Pancreas (tissue), 10 donors: Measurements from ENCODE around the gene TPM1. TPM values are rescaled to one million over a fixed set of nuclear protein-coding genes. Genes with fewer than 3 reads are reported as not detected.

Experiments used
- ATAC-seq, 4 donors: fragments of 200-7000 bp; cut with Tn5 transposase; one replicate each; pipeline versions ENCODE4 v1.8.0 to v1.9.1; 2020; ENCODE audit warnings: mild to moderate bottlenecking in 4 of 4, moderate library complexity in 4 of 4
- DNase-seq, 6 donors: peaks; one replicate each; pipeline ENCODE4 v3.0.0-alpha.2; 2020
- FAIRE-seq: peaks from 2 replicates; lab custom pipeline; 2012; peaks lifted over from hg19 to GRCh38; lab: Jason Lieb, UNC
- H3K27ac ChIP-seq, 4 donors: fragments of 200-600 bp; sonication (generic); 1 replicate in 3 of 4; 2 replicates in 1 of 4; pipeline versions ENCODE4 v1.5.0 to v1.8.0; 2020
- H3K27me3 ChIP-seq, 4 donors: fragments of 200-600 bp; one replicate each; pipeline ENCODE4 v1.8.0; 2021
- H3K36me3 ChIP-seq, 3 donors: fragments of 200-600 bp; sonication (generic) in 1 of 3; one replicate each; pipeline versions ENCODE4 v1.5.0 to v1.8.0; 2020 to 2021
- H3K4me1 ChIP-seq, 3 donors: fragments of 200-600 bp; one replicate each; pipeline ENCODE4 v1.8.0; 2021
- H3K4me3 ChIP-seq, 4 donors: fragments of 200-600 bp; sonication (generic) in 2 of 4; one replicate each; pipeline versions ENCODE4 v1.5.0 to v1.8.0; 2020 to 2021
- H3K9me3 ChIP-seq, 4 donors: fragments of 200-600 bp; one replicate each; pipeline ENCODE4 v1.8.0; 2021
- WGBS, 2 donors: extraction: QIAGEN DNeasy Blood & Tissue Kit; methylation state at CpG; one replicate each; pipeline ENCODE4 v1.1.7; 2013; 5-methylcytosine and 5-hydroxymethylcytosine counted together
- intact Hi-C, 3 donors: fragments of 100-400 bp; cut with DNase I; formaldehyde crosslinking; loops; one replicate each; pipeline versions ENCODE4 v1.11.1 to v1.14.2; 2022
- polyA plus RNA-seq, 2 donors: library from polyadenylated mRNA; stranded (reverse); fragments of 200-250 nt; gene quantifications; one replicate each; pipeline ENCODE4 v1.2.3, GENCODE V29; 2013
- total RNA-seq, 6 donors: library from RNA; stranded (reverse); fragmentation: NEBNext Ultra II Directional in 4 of 6; extraction: Animal tissue kit (Norgen Biotek cat#: 25700) in 4 of 6; gene quantifications; one replicate each; pipeline versions ENCODE4 v1.2.1 to v1.2.4, GENCODE V29; 2021 to 2023
- TF ChIP-seq, protein P1 (sequence below), 4 donors: fragments of 200-600 bp; sonication (generic) in 3 of 4; IDR thresholded peaks; one replicate each; pipeline versions ENCODE4 v1.5.0 to v1.8.0; 2021; ENCODE audit warnings: antibody characterized with exemption in 4 of 4
- donor health status: healthy with polysubstance abuse.
- donor health status: DM: no; HTN: no; CAD: no; lungs with moderate emphysema.
- donor health status: DM: no; HTN: no; CAD: no.
- donor health status: control.
- donor health status: control.
- donor health status: Bipolar disorder and iron deficiency.
- donor health status: DM: yes; HTN: yes; CAD: no.
- donor health status: DM: no; HTN: no; CAD: no.
- donor health status: DM: no; HTN: no; CAD: no.
- donor health status: DM: yes; HTN: yes; CAD: no.

Gene TPM1
- total and polyA plus RNA-seq, 8 donors, result 114 to 482 (median 263) TPM

DNA sequence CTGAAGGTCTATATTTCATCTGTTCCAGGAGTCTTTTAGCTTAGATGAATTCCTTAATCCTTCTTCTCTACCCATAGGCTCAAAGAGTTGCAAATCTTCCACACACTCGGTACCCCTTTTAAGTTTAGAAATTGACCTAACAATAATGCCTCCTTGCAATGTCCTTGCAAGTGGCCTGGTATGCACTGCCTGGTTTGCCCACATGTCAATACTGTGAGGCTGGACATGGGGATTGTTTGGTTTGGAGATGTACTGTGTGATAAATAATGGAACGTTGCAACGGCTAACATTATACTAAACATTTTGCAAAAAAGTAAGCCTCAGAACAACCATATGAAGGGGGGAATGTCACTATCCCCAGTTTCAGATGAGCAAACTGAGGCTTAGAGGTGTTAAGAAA, 22.4 kb upstream of the TPM1 start:
- Histone ChIP-seq H3K36me3 (no peaks in the 10 kb centered on the region), H3K4me3 (no peak overlapping the region), H3K4me1 (peaks cover 0 to 13% (median 0%) of the 10 kb centered on the region in 3 donors), H3K27ac (no peak overlapping the region), H3K27me3 (no peaks in the 10 kb centered on the region), H3K9me3 (no peaks in the 10 kb centered on the region)
- DNase-seq, result no peak
- intact Hi-C loops, result no loop called here
- no peak for FAIRE-seq
- no peak for ATAC-seq
- TF ChIP-seq, protein P1, sequence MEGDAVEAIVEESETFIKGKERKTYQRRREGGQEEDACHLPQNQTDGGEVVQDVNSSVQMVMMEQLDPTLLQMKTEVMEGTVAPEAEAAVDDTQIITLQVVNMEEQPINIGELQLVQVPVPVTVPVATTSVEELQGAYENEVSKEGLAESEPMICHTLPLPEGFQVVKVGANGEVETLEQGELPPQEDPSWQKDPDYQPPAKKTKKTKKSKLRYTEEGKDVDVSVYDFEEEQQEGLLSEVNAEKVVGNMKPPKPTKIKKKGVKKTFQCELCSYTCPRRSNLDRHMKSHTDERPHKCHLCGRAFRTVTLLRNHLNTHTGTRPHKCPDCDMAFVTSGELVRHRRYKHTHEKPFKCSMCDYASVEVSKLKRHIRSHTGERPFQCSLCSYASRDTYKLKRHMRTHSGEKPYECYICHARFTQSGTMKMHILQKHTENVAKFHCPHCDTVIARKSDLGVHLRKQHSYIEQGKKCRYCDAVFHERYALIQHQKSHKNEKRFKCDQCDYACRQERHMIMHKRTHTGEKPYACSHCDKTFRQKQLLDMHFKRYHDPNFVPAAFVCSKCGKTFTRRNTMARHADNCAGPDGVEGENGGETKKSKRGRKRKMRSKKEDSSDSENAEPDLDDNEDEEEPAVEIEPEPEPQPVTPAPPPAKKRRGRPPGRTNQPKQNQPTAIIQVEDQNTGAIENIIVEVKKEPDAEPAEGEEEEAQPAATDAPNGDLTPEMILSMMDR (IDR thresholded peaks at IDR 0.05), result no peak
- WGBS, 2 donors, result 23 to 37% methylated on average over 3 of the region's 3 CpGs

DNA sequence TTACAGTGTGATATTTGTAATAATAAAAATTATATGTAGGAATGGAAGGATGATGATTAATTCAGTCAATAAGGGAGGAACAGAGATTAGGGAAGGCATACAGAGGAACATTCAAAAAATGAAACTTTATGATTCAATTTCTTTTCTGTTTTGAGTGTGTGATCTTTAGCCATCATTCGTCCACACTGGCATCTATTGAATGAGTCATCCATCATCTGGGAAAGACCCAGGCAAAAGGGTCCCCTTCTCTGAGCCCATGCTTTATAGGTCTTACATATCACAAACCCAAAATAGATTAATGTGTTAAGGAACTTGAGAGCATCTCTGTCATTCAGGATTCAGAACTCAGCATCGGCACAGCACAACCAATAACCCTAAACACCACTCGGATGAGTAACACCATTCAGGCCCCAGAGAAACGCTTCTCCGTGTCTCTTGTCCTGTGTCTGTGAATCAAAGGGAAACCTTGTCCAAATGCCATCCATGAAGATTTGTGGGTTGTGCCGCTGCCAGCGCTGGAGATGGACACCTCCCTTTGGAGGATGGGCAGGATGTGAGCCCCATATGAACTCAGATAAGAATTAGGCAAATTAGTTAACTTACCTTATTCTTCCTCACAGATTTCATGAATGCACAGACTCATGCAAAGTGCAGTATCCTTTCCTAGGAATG, 21.7 kb upstream of the TPM1 start:
- DNase-seq, result no peak
- TF ChIP-seq, protein P1 (IDR thresholded peaks at IDR 0.05), result no peak
- no peak overlapping the region for H3K4me3 ChIP-seq
- intact Hi-C loops, result no loop called here
- H3K27me3 ChIP-seq, result no peaks in the 10 kb centered on the region
- H3K27ac ChIP-seq, result no peak overlapping the region
- no peak for FAIRE-seq
- H3K9me3 ChIP-seq, result no peaks in the 10 kb centered on the region
- no peaks in the 10 kb centered on the region for H3K36me3 ChIP-seq
- no peak for ATAC-seq
- H3K4me1 ChIP-seq, result peaks cover 0 to 11% (median 0%) of the 10 kb centered on the region in 3 donors
- 89 to 95% methylated on average over 7 of the region's 7 CpGs for WGBS, 2 donors

DNA sequence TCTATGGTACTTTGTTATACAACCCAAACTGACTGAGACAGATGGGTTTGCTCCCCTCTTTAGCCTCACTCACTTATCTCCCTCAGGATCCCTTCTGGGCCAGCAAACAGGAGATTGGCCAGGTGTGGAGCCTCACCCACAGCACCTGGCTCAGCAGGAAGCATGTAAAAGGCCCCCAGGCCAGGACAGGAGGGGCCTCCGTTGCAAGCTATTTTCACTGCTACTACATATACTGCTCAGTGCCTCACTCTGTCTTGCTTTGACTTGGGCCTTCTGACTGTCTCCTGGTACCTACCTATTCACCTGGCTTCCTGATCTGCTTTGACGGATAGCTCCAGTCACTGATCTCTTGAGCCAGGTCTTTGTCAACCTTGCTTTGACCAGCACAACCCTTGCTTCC, 20.4 kb upstream of the TPM1 start:
- Histone ChIP-seq H3K27ac (no peak overlapping the region), H3K9me3 (no peaks in the 10 kb centered on the region), H3K4me3 (no peak overlapping the region), H3K27me3 (no peaks in the 10 kb centered on the region), H3K4me1 (peaks cover 0 to 6% (median 0%) of the 10 kb centered on the region in 3 donors), H3K36me3 (no peaks in the 10 kb centered on the region)
- no peak for ATAC-seq
- WGBS, 2 donors, result 92% methylated on average over 2 of the region's 2 CpGs
- TF ChIP-seq, protein P1 (IDR thresholded peaks at IDR 0.05), result no peak
- no peak for FAIRE-seq
- intact Hi-C loops, result no loop called here
- DNase-seq, result no peak

DNA sequence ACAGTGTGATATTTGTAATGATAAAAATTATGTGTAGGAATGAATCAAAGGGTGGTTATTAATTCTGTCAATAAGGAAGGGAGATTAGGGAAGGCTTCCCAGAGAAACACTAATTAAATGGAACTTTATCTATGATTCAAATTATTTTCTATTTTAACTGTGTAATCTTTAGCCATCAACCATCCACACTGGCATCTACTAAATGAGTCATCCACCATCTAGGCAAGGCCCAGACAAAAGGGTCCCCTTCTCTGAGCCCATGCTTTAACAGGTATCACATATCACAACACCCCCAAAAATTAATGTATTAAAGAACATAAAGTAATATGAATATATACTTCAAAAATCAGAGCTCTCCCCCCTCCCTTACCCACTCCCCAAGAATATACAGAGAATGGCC, 19.9 kb upstream of the TPM1 start:
- Histone ChIP-seq H3K27me3 (no peaks in the 10 kb centered on the region), H3K27ac (no peak overlapping the region), H3K36me3 (no peaks in the 10 kb centered on the region), H3K4me3 (no peak overlapping the region), H3K9me3 (no peaks in the 10 kb centered on the region), H3K4me1 (peaks cover 0 to 6% (median 0%) of the 10 kb centered on the region in 3 donors)
- no peak for FAIRE-seq
- intact Hi-C loops, result no loop called here
- TF ChIP-seq, protein P1 (IDR thresholded peaks at IDR 0.05), result no peak
- ATAC-seq, result no peak
- DNase-seq, result no peak

DNA sequence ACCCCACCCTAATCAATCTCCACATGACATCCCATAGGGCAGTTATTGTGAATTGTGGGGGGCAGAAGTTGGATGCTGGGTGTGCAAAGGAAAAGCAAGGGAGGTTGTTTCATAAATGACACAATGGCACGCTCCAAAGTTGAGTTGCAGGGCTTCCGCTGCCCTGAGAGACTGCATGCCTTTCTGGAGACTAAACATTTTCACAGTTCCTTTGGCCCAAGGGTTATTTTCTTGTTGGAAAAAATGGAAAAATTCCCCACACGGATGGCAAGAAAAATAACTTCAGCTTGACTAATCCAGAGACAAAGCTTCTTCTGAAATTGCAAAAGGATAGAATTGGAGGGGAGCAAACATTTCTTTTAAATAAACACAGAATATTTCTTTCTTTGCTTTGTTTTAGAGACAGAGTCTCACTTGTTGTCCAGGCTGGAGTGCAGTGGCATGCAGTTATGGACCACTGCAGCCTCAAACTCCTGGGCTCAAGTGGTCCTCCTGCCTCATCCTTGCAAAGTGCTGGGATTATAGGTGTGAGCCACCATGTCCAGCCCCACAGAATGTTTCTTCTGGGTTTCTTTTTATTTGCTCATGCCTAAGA, 19.1 kb upstream of the TPM1 start:
- ATAC-seq, result no peak
- H3K36me3 ChIP-seq, result no peaks in the 10 kb centered on the region
- 85 to 93% methylated on average over 3 of the region's 3 CpGs for WGBS, 2 donors

More for the DNA sequence above, 19.1 kb upstream of the TPM1 start:
- H3K27ac ChIP-seq, result no peak overlapping the region
- peaks cover 0 to 6% (median 0%) of the 10 kb centered on the region in 3 donors for H3K4me1 ChIP-seq
- H3K27me3 ChIP-seq, result no peaks in the 10 kb centered on the region
- intact Hi-C loops, result no loop called here
- no peaks in the 10 kb centered on the region for H3K9me3 ChIP-seq
- no peak for FAIRE-seq
- H3K4me3 ChIP-seq, result no peak overlapping the region
- no peak for DNase-seq
- TF ChIP-seq, protein P1 (IDR thresholded peaks at IDR 0.05), result no peak
